HG02840 (cell line): ENCODE results near the gene ZNF69.
A peak's percentile ranks its signal among the peaks of the same experiment; 100 is the strongest.
"Not testable (repeated sequence)": the region's sequence is repeated elsewhere in the genome, so short reads cannot be mapped to it uniquely, and the experiment has no call there.

Experiments used
- ATAC-seq: cut with Tn5 transposase; IDR thresholded peaks from one replicate; pipeline ENCODE4 v1.9.1; 2021; ENCODE audit warnings: mild to moderate bottlenecking, moderate library complexity, moderate number of reproducible peaks; ENCODE audit not compliant: unreplicated experiment, low FRiP score

The ZNF69 gene

DNA sequence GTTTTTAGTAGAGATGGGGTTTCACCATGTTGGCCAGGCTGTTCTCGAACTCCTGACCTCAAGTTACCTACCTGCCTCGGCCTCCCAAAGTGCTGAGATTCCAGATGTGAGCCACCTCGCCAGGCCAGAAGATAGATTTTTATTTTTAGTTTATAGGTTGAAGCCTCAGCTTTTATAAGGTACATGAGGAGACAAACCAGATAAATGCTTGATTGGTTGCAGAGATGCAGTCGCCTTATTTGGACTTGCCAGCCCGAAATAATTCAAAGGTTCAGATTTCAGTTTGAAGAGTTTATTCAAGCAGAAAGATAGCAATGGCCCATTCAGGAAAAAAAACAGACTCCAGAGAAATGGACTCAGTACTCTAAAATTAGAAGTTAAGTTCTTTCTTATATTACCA, 3.1 kb downstream of the ZNF69 start:
- no peak for ATAC-seq

DNA sequence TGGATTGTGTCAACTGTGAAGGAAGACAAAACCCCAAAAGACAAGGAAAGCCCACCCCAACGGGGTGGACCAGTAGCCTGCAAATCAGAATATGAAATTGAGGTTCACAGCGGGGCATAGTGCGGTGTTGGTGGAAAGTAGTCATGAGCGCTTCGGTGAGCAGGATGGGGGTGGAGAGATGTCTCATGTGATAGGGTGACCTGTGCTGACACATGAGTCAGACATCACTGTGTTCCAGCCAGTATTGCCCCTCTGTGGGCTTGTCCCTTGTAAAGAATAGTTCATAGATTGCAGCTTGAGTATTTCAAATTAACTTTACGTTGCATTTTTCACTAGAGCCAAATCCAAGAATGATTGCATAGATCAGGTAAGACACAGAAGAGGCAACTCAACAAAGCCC, 7.3 kb downstream of the ZNF69 start:
- ATAC-seq = no peak

DNA sequence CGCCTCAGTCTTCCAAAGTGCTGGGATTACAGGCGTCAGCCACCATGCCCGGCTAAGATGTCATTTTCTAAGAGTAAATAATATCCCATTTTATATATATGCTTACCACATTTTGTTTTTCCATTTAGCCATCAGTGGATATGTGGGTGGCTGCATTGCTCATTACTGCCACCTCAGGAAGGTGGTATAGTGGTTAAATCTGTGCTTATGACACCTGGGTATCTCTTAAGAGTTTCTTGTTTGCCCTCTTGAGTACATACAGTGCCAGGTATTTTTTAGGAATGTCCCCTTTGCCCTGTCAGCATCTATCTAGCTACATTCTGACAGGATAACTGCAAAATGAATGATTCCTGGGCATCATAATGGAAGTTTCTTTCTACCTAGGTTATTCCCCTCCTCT, 14.6 kb downstream of the ZNF69 start:
- no peak for ATAC-seq

DNA sequence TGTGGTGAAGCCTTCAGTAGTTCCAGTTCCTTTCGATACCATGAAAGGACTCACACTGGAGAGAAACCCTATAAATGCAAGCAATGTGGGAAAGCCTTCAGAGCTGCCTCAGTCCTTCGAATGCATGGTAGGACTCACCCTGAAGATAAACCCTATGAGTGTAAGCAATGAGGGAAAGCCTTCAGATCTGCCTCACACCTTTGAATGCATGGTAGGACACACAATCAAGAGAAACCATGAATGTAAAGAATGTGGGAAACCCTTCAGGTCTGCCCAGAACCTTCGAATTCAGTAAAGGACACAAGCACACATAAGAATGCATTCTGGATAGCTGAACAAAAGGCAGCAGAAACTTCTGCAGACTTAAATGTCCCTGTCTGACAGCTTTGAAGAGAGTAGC, 18.3 kb downstream of the ZNF69 start:
- no peak for ATAC-seq

DNA sequence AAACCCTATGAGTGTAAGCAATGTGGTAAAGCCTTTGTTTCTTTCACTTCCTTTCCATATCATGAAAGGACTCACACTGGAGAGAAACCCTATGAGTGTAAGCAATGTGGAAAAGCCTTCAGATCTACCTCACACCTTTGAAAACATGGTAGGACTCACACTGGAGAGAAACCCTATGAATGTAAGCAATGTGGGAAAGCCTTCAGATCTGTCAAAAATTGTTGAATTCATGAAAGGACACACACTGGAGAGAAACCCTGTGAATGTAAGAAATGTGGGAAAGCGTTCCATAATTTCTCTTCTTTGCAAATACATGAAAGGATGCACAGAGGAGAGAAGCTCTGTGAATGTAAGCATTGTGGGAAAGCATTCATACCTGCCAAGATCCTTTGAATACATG, 24.4 kb downstream of the ZNF69 start:
- not testable (repeated sequence) for ATAC-seq

DNA sequence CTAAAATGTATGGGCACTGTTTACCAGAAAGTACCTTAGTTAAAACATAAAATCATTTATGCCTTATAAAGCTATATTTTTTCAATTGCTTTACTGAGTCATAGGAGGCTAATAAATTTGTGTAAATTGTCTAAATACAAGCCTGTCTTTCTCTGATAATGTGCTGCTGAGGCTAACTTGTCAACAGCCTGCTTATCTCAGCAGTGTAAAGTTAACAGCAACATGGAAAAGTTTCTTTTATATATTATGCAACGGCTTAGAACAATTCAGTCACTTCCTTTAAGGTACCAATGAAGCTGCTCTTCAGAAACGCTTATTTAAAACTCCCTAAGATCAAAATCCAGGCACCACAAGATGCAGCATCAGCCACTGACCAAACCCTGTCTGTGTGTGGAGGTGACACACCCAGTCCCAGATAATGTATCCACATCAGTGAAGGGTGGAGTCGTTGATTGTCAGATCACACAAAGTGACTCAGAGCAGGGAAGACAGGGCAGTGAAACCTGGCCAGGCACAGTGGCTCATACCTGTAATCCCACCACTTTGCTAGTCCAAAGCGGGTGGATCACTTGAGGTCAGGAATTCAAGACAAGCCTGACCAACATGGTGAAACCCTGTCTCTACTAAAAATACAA, 27.0 kb downstream of the ZNF69 start:
- not testable (repeated sequence) for ATAC-seq

DNA sequence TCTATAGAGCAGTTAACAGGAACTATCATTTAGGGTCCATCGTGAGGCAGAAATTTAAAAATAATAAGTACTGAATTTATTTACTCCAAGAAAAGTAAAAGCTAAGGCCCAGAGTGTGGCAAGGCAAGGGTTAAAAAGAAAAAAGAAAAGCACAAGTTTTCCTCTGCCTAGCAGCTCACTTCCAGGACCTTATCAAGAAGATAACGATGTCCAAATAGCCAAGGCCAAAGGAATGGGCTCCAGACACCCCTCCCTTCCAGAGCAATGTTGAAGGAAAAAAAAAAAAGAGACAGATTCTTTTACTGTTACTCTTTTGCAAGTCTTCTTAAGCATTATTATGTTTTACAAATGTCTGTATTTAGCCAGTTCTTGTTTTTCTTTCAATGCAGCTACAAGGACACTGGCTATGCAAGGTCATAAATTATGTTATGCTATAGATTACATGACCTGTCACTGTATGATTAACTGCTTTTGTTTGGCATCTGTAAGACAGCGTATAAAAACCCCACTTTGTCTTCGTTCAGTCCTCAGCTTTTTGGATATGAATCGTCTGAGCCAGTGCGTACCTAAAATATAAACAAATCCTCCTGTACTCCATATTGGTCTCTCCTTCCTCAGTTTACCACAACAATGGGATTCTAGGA, 34.4 kb downstream of the ZNF69 start:
- no peak for ATAC-seq

DNA sequence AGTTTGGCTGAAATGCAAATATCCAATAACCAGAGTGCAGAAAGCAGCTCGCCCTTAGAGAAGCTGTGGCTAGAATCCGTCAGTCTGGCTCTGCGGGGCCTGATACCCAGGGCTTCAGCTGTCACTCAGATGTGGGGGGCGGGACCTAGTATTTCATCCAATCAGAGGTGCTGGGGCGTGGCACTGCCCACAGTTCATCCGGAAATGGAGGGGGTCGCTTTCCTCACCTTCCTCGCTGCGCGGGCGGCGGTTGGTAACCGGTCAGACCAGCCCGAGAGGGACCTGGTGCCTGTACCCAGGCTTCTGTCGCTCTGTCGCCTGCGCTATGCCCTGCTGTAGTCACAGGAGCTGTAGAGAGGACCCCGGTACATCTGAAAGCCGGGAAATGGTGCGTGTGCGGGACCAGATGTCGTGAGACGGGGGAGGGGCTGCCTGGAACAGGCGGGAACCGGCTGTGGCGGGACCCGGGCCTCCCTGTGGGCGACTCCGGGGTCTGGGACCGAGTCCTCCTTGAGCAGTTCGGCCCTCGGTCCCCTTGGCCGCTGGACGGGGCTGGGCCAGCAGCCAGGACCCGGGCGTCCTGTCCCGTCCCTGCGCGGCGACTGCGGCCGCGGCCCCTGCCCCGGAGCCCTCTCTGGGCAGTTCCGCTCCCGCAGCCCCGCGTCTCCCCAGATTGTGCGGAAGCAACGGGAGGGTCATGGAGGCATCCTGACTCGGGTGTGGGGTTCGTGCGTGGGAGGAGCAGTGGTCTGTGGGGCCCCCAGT, 37.5 kb downstream of the ZNF69 start, which contains the start of gene ZNF700:
Gene ZNF700 (plus strand): TSS at position 222 of the 765 bp plus-strand sequence. CDS start 104 bp downstream, at position 326.
- ATAC-seq = peak; percentile 83

DNA sequence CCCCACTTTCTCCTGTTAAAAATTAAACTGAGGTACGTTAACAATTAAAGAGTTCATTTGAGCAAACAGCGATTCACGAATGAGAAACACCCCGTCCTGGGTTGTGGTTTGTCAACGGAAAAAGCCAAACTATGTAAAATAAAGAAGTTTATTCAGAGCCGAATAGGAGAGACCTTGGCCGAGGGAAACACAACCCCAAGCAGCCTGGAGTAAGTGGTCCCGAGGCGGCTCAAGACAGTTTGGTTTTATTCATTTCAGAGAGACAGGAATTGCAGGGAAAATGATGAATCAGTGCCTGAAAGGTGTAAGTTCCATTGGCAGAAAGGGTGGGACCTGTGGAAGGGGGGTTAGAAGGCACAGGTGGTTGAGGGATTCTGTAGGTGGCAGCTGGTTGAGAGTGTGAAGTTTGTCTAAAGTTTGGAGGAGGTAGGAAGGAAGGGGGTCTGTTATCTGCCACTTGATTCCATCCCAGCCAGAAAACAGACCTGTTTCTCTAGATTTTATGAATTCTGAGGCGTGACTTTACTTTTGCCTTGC, 38.1 kb downstream of the ZNF69 start:
- ATAC-seq = not testable (repeated sequence)

DNA sequence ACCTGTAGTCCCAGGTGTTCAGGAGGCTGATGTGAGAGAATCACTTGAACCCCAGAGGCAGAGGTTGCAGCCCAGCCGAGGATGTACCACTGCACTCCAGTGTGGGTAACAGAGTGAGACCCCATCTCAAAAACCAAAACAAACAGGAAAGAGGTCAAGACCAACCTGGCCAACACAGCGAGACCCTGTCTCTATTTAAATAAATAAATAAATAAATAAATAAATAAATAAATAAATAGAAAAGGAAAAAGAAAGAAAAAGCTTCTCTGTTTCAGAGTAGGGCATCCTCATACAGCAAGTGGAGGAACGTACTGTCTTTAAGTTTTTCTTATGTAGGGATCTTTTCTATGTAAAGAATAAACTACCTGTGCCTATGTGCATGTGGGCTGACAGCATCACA, 39.6 kb downstream of the ZNF69 start:
- no peak for ATAC-seq

DNA sequence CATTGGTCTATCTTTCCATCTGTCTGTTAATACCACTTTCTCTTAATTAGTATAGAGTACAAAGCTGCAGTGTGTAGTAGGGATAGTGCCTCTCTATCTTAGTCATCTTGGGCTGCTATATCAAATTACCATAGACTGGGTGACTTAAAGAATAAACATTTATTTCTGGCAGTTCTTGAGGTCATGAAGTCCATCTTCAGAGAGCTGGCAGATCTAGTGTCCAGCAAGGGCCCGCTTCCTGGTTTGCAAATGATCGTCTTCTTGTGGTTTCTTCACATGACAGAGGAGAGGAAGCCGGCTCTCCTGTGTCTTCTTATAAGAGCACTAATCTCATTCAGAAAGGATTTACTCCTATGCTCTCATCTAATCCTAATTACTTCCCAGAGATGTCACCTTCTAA, 43.5 kb downstream of the ZNF69 start:
- ATAC-seq = no peak

DNA sequence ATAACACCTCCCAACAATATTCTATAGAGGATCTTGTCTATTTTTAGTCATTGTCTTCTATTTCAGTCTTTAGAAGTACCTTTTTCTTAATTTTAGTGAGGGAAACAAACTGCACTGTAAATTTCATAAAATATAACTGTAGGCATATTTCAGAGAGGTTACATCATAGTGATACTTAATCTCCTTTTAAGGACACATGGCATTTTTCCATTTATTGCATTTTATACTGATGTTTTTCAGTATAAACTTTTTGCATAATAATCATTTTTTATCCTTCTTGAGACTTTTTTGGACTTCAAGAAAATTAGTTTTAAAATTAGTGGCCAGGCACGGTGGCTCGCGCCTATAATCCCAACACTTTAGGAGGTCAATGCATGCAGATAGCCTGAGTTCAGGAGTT, 43.9 kb downstream of the ZNF69 start:
- ATAC-seq = no peak

DNA sequence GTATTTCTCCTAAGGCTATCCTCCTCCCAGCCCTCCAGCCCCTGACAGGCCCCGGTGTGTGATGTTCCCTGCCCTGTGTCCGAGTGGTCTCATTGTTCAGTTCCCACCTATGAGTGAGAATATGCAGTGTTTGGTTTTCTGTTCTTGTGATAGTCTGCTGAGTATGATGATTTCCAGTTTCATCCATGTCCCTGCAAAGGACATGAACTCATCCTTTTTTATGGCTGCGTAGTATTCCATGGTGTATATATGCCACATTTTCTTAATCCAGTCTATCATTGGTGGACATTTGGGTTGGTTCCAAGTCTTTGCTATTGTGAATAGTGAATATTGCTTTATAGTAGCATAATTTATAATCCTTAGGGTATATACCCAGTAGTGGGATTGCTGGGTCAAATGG, 48.2 kb downstream of the ZNF69 start:
- ATAC-seq = not testable (repeated sequence)

DNA sequence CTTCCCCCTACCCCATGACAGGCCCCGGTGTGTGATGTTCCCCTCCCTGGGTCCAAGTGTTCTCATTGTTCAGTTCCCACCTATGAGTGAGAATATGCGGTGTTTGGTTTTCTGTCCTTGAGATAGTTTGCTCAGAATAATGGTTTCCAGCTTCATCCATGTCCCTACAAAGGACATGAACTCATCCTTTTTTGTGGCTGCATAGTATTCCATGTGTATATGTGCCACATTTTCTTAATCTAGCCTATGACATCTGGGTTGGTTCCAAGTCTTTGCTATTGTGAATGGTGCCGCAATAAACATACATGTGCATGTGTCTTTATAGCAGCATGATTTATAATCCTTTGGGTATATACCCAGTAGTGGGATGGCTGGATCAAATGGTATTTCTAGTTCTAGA, 50.8 kb downstream of the ZNF69 start:
- ATAC-seq = not testable (repeated sequence)

DNA sequence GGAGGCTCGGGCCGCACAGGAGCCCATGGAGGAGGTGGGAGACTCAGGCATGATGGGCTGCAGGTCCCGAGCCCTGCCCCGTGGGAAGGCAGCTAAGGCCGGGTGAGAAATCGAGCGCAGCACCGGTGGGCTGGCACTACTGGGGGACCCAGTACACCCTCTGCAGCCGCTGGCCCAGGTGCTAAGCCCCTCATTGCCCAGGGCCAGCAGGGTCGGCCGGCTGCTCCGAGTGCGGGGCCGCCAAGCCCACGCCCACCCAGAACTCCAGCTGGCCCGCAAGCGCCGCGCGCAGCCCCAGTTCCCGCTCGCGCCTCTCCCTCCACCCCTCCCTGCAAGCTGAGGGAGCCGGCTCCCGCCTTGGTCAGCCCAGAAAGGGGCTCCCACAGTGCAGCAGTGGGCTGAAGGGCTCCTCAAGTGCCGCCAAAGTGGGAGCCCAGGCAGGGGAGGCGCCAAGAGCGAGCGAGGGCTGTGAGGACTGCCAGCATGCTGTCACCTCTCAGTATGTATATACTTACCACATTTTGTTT, 53.8 kb downstream of the ZNF69 start:
- ATAC-seq = not testable (repeated sequence)

DNA sequence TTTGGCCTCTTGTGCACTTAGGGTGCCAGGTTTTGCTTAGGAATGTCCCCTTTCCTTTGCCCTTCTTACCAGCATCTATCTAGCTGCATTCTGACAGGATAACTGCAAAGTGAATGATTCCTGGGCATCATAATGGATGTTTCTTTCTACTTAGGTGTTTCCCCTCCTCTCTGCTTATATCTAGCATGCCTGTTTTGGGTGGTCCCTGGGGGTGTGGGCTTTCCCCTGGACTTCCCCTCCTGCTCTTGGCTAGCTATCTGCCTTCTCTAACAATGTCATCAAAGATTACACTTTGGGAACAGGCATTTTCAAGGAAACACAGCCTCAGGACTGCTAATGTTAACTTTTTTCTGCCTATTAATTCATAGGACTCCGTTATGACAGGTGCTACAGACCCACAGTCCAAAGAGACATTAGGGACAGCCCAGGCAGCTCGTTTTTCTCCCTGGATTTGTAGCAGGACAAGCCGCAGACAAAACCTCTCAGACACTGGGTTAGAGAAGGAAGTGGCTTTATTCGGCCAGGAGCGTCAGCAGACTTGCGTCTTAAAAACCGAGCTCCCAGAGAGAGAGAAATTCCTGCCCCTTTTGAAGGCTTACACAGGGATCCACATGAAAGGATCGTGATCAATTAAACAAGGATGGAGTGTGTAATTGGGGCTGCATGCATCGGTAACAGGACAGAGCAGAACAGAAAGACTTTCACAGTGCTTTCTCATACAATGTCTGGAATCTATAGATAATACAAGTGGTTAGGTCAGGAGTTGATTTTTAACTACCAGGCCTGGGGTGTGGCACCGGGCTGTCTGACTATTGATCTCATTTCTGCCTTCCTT, 54.6 kb downstream of the ZNF69 start:
- no peak for ATAC-seq

DNA sequence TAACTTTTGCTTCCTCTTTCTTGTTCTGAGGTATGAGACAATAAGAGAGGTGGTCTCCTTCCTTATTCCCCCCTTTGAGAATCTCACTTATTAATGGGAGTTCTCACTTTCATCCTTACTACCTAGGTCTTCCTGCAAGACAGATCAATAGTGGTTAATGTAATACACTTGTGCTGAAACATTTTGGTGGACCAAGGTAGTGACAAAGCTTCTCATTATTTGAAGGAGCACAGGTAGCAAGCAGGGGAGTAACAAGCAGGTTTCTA, 55.2 kb downstream of the ZNF69 start:
- no peak for ATAC-seq

DNA sequence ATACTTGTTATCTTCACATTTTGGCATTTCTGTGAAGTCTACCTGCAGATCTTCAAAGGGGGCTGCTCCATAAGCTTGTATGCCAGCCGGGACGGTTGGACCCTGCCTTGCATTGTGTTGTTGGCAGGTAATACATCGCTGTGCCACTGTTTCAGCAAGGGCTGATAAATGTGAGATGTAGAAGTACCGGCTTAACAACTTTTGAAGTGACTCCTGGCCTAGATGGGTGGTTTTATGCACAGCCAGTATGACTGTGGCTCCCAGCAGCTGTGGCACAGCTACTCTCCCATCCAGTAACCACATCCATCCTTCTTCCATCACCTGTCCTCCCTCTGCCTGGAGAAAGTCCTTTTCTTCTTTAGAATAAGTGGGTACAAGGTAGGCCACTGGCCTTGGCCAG, 57.1 kb downstream of the ZNF69 start:
- no peak for ATAC-seq

DNA sequence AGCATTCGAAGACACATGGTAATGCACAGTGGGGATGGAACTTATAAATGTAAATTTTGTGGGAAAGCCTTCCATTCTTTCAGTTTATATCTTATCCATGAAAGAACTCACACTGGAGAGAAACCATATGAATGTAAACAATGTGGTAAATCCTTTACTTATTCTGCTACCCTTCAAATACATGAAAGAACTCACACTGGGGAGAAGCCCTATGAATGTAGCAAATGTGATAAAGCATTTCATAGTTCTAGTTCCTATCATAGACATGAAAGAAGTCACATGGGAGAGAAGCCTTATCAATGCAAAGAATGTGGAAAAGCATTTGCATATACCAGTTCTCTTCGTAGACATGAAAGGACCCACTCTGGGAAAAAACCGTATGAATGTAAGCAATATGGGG, 61.1 kb downstream of the ZNF69 start:
- ATAC-seq = no peak

DNA sequence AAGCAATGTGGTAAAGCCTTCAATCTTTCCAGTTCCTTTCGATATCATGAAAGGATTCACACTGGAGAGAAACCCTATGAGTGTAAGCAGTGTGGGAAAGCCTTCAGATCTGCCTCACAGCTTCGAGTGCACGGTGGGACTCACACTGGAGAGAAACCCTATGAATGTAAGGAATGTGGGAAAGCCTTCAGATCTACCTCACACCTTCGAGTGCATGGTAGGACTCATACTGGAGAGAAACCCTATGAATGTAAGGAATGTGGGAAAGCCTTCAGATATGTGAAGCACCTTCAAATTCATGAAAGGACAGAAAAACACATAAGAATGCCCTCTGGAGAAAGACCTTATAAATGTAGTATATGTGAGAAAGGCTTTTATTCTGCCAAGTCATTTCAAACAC, 61.6 kb downstream of the ZNF69 start:
- ATAC-seq = no peak
